HepG2 (cell line): ENCODE data around the gene AP4S1. TPM values are rescaled to one million over a fixed set of nuclear protein-coding genes. Genes with fewer than 3 reads are reported as not detected.
A peak's percentile ranks its signal among the peaks of the same experiment; 100 is the strongest.

Experiments
- AGO1 ChIP-seq: fragments of 200-400 bp; formaldehyde crosslinking; IDR thresholded peaks from 2 replicates; pipeline ENCODE4 v1.6.1; 2017; ENCODE audit warnings: mild to moderate bottlenecking, low read depth, low read length, moderate library complexity; ENCODE audit not compliant: poor library complexity, severe bottlenecking
- GATAD2A ChIP-seq: IDR thresholded peaks from 2 replicates; pipeline ENCODE4 v1.6.1; 2016
- HHEX ChIP-seq: IDR thresholded peaks from 2 replicates; pipeline ENCODE4 v1.6.1; 2016; ENCODE audit warnings: control low read depth
- MEIS1 ChIP-seq: sonication (generic); formaldehyde crosslinking; IDR thresholded peaks from 2 replicates; pipeline ENCODE4 v1.9.0; 2021; ENCODE audit warnings: mild to moderate bottlenecking, missing genetic modification reagents, moderate library complexity, borderline replicate concordance
- NFAT5 ChIP-seq: sonication (generic); formaldehyde crosslinking; IDR thresholded peaks from 2 replicates; pipeline ENCODE4 v1.4.0; 2020; ENCODE audit warnings: missing genetic modification reagents
- RBAK ChIP-seq: sonication (generic); formaldehyde crosslinking; IDR thresholded peaks from 2 replicates; pipeline ENCODE4 v1.5.1; 2020; ENCODE audit warnings: mild to moderate bottlenecking, missing genetic modification reagents
- SOX6 ChIP-seq, 2 experiments: fragments of 450-650 bp in 1 of 2; sonication (generic) in 1 of 2; formaldehyde crosslinking in 1 of 2; IDR thresholded peaks; 2 replicates each; pipeline versions ENCODE4 v1.4.0 to v1.6.1; 2017 to 2020; ENCODE audit warnings: antibody characterized with exemption in 1 of 2, mild to moderate bottlenecking in 1 of 2, missing genetic modification reagents in 1 of 2
- TFAP4 ChIP-seq: sonication (generic); IDR thresholded peaks from 2 replicates; pipeline ENCODE4 v1.6.1; 2016; ENCODE audit warnings: low read depth, borderline replicate concordance
- XRCC5 ChIP-seq: fragments of 200-400 bp; formaldehyde crosslinking; optimal IDR thresholded peaks from 2 replicates; pipeline ENCODE3; 2017; ENCODE audit warnings: mild to moderate bottlenecking, low read length
- ZKSCAN1 ChIP-seq: fragments of 150-350 bp; IDR thresholded peaks from 2 replicates; pipeline ENCODE4 v1.6.1; 2014; ENCODE audit warnings: low read length
- ZNF17 ChIP-seq: sonication (generic); formaldehyde crosslinking; IDR thresholded peaks from 2 replicates; pipeline ENCODE4 v1.5.0; 2020; ENCODE audit warnings: mild to moderate bottlenecking, missing genetic modification reagents
- ZNF224 ChIP-seq: sonication (generic); formaldehyde crosslinking; IDR thresholded peaks from 2 replicates; pipeline ENCODE4 v1.5.0; 2020; ENCODE audit warnings: mild to moderate bottlenecking, missing genetic modification reagents
- ZNF350 ChIP-seq: sonication (generic); formaldehyde crosslinking; IDR thresholded peaks from 2 replicates; pipeline ENCODE4 v1.4.0; 2020; ENCODE audit warnings: mild to moderate bottlenecking, low read depth, missing genetic modification reagents, borderline replicate concordance
- ZNF510 ChIP-seq: sonication (generic); formaldehyde crosslinking; IDR thresholded peaks from 2 replicates; pipeline ENCODE4 v1.4.0; 2020; ENCODE audit warnings: low read depth, mild to moderate bottlenecking, missing genetic modification reagents
- ZNF609 ChIP-seq: sonication (generic); formaldehyde crosslinking; IDR thresholded peaks from 2 replicates; pipeline ENCODE4 v1.4.0; 2020; ENCODE audit warnings: mild to moderate bottlenecking, missing genetic modification reagents, borderline replicate concordance
- ZNF703 ChIP-seq: sonication (generic); formaldehyde crosslinking; IDR thresholded peaks from 2 replicates; pipeline ENCODE4 v1.5.1; 2020; ENCODE audit warnings: missing genetic modification reagents, mild to moderate bottlenecking, moderate library complexity, borderline replicate concordance
- ZNF788 ChIP-seq: sonication (generic); formaldehyde crosslinking; IDR thresholded peaks from 2 replicates; pipeline ENCODE4 v1.5.0; 2020; ENCODE audit warnings: mild to moderate bottlenecking, missing genetic modification reagents, borderline replicate concordance
- ZSCAN21 ChIP-seq: sonication (generic); formaldehyde crosslinking; IDR thresholded peaks from 2 replicates; pipeline ENCODE4 v1.8.0; 2022; ENCODE audit warnings: mild to moderate bottlenecking, missing genetic modification reagents, moderate library complexity, borderline replicate concordance
- polyA plus RNA-seq, 8 experiments: library from polyadenylated mRNA; depleted of rRNA in 3 of 8; stranded (reverse) in 7 of 8; unstranded in 1 of 8; fragments of >200 nt; fragmentation: Illumina TruSeq in 4 of 8; extraction: Trizol in 4 of 8; gene quantifications; 2 replicates each; pipeline versions ENCODE4 v1.2.1 to v1.2.3, GENCODE V29; 2011 to 2016; ENCODE audit warnings: low read depth in 4 of 8, missing spikeins in 1 of 8, mixed read lengths in 1 of 8; ENCODE audit not compliant: insufficient read depth in 1 of 8
- total RNA-seq, 5 experiments: library from RNA; depleted of rRNA; stranded (reverse); fragments of >200 nt; fragmentation: Illumina TruSeq; extraction: Trizol; gene quantifications; 2 replicates each; pipeline ENCODE4 v1.2.3, GENCODE V29; 2016; ENCODE audit warnings: low read depth in 1 of 5

AP4S1 gene
- total and polyA plus RNA-seq, 2 of the 13 experiments (the other 11 are each of a cell fraction or from before 2014, with no cell fraction given): 3.9 to 21.1 TPM

GRCh38 chr14:31025367-31026076 is at the start of gene AP4S1 (continued):
- TF ChIP-seq ZNF510 (CRISPR knock-in tag): peak; percentile 84; the same call in 1 of the 2 replicates
- TF ChIP-seq ZNF788 (CRISPR knock-in tag): peak; percentile 65
- TF ChIP-seq RBAK: no peak
- no peak for TF ChIP-seq ZNF224 (CRISPR knock-in tag)
- peak; percentile 5; the same call in 1 of the 2 replicates for TF ChIP-seq ZKSCAN1
- TF ChIP-seq GATAD2A (CRISPR knock-in tag): peak; percentile 65
- TF ChIP-seq ZSCAN21 (CRISPR knock-in tag): 0 out of 2 replicates have a peak, but pooled peaks have one; percentile 14
- peak; percentile 47; the same call in 1 of the 2 replicates for TF ChIP-seq ZNF703
- TF ChIP-seq TFAP4: no peak
- peak; percentile 73 for TF ChIP-seq NFAT5 (CRISPR knock-in tag)
- TF ChIP-seq HHEX (CRISPR knock-in tag): peak; percentile 46; the same call in 1 of the 2 replicates
- peak; percentile 92; the same call in 1 of the 2 replicates for TF ChIP-seq ZNF350 (CRISPR knock-in tag)
- TF ChIP-seq XRCC5: peak; percentile 58
- 0 out of 2 replicates have a peak, but pooled peaks have one; percentile 23 for TF ChIP-seq ZNF609 (CRISPR knock-in tag)
- TF ChIP-seq AGO1: peak; percentile 74
- TF ChIP-seq ZNF17 (CRISPR knock-in tag): no peak
- TF ChIP-seq MEIS1 (CRISPR knock-in tag): peak; percentile 23; the same call in 1 of the 2 replicates
- TF ChIP-seq SOX6 (IDR thresholded peaks at IDR 0.05): no peak
- TF ChIP-seq SOX6 (CRISPR knock-in tag; IDR thresholded peaks at IDR 0.05): peak; percentile 63
